Fibroblast of mammary gland (primary cell): ENCODE data around the gene RRM2.
"Not testable (repeated sequence)": the region's sequence is repeated elsewhere in the genome, so short reads cannot be mapped to it uniquely, and the experiment has no call there.

Experiments
- DNase-seq: peaks from one replicate; pipeline ENCODE4 v3.0.0-alpha.2; 2010; ENCODE audit warnings: low read depth
- H3K4me3 ChIP-seq: 2 replicates; pipeline ENCODE4 v1.5.1; 2011; ENCODE audit warnings: low read depth, mild to moderate bottlenecking, low read length, moderate library complexity; ENCODE audit not compliant: control insufficient read depth
- TF ChIP-seq, protein P1 (sequence below): conservative IDR thresholded peaks from 2 replicates; pipeline ENCODE4 v1.5.1; 2011; ENCODE audit warnings: low read depth, low read length, inconsistent platforms; ENCODE audit not compliant: control insufficient read depth, insufficient read depth

RRM2 gene

DNA sequence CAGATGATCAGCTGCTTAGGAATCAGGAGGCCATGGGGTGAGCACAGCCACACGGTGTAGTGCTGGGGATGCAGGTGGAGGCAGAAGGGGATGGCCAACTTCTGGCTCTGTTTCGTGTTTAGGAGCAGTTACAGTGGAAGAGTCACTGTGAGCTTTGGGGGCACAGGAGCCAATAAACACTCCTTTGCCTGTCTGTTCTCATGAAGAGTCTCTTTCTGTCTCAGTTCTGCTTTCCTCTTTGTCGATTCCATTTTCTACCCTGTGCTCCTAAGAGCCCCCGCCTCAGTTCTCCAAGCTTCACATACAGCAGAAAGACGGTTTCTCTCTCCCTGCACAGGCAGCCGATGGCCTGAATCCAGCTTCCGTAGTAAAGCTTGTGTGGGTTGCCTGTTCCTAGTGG lies 21.0 kb upstream of the RRM2 start:
- no peak for DNase-seq
- no peak overlapping the region for H3K4me3 ChIP-seq
- TF ChIP-seq, protein P1, sequence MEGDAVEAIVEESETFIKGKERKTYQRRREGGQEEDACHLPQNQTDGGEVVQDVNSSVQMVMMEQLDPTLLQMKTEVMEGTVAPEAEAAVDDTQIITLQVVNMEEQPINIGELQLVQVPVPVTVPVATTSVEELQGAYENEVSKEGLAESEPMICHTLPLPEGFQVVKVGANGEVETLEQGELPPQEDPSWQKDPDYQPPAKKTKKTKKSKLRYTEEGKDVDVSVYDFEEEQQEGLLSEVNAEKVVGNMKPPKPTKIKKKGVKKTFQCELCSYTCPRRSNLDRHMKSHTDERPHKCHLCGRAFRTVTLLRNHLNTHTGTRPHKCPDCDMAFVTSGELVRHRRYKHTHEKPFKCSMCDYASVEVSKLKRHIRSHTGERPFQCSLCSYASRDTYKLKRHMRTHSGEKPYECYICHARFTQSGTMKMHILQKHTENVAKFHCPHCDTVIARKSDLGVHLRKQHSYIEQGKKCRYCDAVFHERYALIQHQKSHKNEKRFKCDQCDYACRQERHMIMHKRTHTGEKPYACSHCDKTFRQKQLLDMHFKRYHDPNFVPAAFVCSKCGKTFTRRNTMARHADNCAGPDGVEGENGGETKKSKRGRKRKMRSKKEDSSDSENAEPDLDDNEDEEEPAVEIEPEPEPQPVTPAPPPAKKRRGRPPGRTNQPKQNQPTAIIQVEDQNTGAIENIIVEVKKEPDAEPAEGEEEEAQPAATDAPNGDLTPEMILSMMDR = no peak

DNA sequence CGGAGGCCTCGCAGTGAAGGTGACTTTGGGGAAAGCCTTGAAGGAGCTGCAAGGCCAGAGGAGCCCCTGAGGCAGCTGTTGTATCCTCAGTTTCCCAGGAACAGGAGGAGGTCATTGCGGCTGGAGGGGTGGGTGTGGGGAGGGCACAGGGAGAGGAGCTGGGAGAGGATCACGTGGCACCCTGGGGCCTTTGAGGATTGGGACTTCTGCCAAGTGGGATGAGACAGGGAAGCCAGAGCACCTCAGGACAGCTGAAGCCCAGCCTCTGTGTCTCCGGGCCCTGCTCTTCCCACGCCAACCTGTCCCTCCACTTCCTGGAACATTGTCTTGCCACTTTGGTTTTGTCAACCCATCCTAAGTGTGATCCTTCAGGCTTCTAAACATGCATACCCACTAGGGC lies 19.4 kb upstream of the RRM2 start:
- TF ChIP-seq, protein P1 = no peak
- no peak for DNase-seq
- no peak overlapping the region for H3K4me3 ChIP-seq

DNA sequence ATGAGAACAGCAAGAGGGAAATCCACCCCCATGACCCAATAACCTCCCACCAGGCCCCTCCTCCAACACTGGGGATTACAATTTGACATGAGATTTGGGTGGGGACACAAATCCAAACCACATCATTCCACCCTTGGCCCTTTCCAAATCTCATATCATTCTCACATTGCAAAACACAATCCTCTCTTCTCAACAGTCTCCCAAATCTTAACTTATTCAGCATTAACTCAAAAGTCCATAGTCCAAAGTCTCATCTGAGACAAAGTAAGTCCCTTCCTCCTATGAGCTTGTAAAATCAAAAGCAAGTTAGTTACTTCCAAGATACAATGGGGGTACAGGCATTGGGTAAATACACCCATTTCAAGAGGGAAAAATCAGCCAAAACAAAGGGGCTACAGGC lies 17.6 kb upstream of the RRM2 start:
- DNase-seq, H3K4me3 ChIP-seq: not testable (repeated sequence)

DNA sequence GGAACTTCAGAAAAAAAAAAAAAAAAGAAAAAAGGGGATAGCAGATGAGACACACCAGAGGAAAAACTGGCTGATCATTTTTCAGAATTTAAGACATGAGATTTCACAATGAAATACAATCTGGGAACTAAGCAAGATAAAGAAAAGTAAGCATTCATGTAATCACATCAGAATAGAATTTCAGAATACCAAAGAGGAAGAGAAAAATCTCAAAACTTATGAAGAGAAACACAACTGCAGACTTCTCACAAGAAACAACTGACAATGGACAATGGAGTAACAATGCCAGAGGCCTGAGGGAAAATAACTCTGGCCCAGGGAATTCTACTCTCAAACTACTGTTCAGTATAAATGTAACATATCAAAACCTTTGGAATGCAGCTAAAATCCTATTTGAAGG lies 13.2 kb upstream of the RRM2 start:
- TF ChIP-seq, protein P1 = no peak
- no peak for DNase-seq
- no peak overlapping the region for H3K4me3 ChIP-seq

DNA sequence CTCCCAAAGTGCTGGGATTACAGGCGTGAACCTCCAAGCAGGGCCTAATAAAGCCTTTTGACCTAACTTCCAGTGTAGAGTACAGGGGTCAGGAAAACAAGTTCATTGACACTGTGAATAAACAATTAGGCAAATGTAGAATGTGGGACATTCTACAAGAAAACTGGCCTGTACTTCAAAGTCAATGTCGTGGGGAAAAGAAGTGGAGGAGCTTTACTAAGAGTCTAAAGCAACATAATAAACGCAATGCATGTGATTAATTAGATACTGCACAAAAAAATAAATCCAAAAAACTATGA lies 3.6 kb upstream of the RRM2 start:
- TF ChIP-seq, protein P1 = no peak
- no peak overlapping the region for H3K4me3 ChIP-seq
- DNase-seq = no peak

DNA sequence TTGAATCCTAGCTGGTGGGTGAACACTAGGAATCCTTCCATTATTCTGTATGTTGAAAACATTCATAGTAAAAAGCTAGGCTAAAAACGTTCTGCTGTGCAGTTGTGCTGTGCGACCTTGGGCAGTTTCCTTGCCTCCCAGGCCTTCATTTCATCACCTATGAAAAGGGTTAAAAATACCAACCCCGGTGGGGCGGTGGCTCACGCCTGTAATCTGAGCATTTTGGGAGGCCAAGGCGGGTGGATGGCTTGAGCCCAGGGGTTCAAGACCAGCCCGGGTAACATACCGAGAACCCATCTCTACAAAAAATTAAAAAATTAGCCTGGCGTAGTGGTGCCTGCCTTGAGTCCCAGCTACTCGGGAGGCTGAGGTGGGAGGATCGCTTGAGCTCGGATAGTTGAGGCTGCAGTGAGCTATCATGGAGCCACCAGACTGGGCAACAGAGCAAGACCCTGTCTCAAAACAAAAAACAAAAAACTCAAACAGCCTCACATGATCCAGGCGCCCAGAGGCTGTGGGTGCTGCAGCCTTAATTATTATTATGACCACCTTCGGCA lies 2.9 kb upstream of the RRM2 start:
- DNase-seq = no peak
- TF ChIP-seq, protein P1 = no peak
- peak overlapping the region; percentile 56 for H3K4me3 ChIP-seq

DNA sequence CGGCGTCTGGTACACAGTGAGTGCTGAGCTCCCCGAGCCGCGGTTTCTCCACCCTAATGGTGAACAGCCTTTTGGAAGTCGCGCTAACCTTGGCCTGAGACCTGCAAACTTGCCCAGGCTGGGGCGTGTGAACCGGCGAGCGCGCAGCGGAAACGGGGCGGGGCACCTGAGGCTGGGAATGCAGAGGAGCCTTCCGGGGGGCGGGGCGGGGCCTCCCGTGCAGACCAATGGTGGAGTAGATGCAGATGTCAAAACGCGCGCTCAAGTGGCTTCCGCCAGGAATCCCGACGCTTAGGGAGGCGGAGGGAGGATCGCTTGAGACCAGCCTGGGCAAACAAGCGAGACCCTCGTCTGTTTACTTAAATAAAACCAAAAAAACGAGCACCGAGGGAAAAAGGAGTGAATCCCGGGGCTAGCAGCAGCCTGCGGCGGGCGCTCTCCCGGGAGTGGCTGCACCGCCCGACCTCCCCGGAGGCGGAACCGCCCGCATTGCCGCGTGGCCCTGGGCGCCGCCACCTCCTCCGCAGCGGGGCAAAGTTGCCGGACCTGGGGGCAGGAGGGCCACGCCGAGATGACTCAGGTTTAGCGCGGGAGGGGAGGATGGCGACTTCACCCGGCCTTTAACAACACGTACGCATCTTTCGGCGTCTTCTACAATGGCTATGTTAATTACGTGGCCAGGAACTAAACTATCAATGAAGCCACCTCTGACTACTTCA lies 2.2 kb upstream of the RRM2 start:
- TF ChIP-seq, protein P1 = no peak
- DNase-seq = peak; percentile 84
- H3K4me3 ChIP-seq = peak overlapping the region; percentile 56
